Stimulated activated memory B cell treated with anti-CD40 and anti-IgM and Interleukin-4, amounts not matched to agents 10 μg/mL and 1 μg/mL and 100 μg/mL, for 72 hours (primary cell): Measurements from ENCODE around the gene TSFM.
"Not testable (repeated sequence)": the region's sequence is repeated elsewhere in the genome, so short reads cannot be mapped to it uniquely, and the experiment has no call there.

Experiments used
- ATAC-seq: fragments of 150-1000 bp; cut with Tn5 transposase; 2 replicates; pipeline ENCODE4 v1.10.0; 2021
- H3K27ac Mint-ChIP-seq: one replicate; pipeline ENCODE4 v1.8.0; 2022; ENCODE audit warnings: mild to moderate bottlenecking, mixed read lengths
- H3K27me3 Mint-ChIP-seq: one replicate; pipeline ENCODE4 v1.8.0; 2022; ENCODE audit warnings: mixed read lengths
- H3K36me3 Mint-ChIP-seq: one replicate; pipeline ENCODE4 v1.8.0; 2022; ENCODE audit warnings: mixed read lengths
- H3K4me1 Mint-ChIP-seq: one replicate; pipeline ENCODE4 v1.8.0; 2022; ENCODE audit warnings: mixed read lengths
- H3K4me3 Mint-ChIP-seq: one replicate; pipeline ENCODE4 v1.8.0; 2022; ENCODE audit warnings: mild to moderate bottlenecking, moderate library complexity, mixed read lengths
- H3K9me3 Mint-ChIP-seq: one replicate; pipeline ENCODE4 v1.8.0; 2022; ENCODE audit warnings: mixed read lengths

The TSFM gene

GRCh38 chr12:57807285-57807684 is 24.7 kb downstream of the TSFM start:
- Mint-ChIP-seq H3K4me3 (no peak overlapping the region), H3K27me3 (no peaks in the 10 kb centered on the region), H3K36me3 (peaks cover 13% of the 10 kb centered on the region), H3K4me1 (no peaks in the 10 kb centered on the region), H3K9me3 (no peaks in the 10 kb centered on the region), H3K27ac (no peak overlapping the region)
- ATAC-seq: no peak

GRCh38 chr12:57808351-57808750 is 25.8 kb downstream of the TSFM start:
- Mint-ChIP-seq H3K36me3 (peaks cover 7% of the 10 kb centered on the region), H3K27ac (no peak overlapping the region), H3K9me3 (no peaks in the 10 kb centered on the region)

GRCh38 chr12:57809425-57809824 is 26.8 kb downstream of the TSFM start:
- Mint-ChIP-seq H3K27ac (no peak overlapping the region), H3K4me3 (no peak overlapping the region), H3K9me3 (no peaks in the 10 kb centered on the region), H3K4me1 (no peaks in the 10 kb centered on the region), H3K36me3 (peaks cover 7% of the 10 kb centered on the region), H3K27me3 (no peaks in the 10 kb centered on the region)
- ATAC-seq: no peak

More at GRCh38 chr12:57808351-57808750, 25.8 kb downstream of the TSFM start:
- Mint-ChIP-seq H3K4me1 (no peaks in the 10 kb centered on the region), H3K4me3 (no peak overlapping the region), H3K27me3 (no peaks in the 10 kb centered on the region)
- no peak for ATAC-seq

GRCh38 chr12:57810450-57810849 is 27.9 kb downstream of the TSFM start:
- no peaks in the 10 kb centered on the region for H3K9me3 Mint-ChIP-seq
- no peak for ATAC-seq
- H3K27me3 Mint-ChIP-seq: no peaks in the 10 kb centered on the region
- no peaks in the 10 kb centered on the region for H3K4me1 Mint-ChIP-seq
- peaks cover 7% of the 10 kb centered on the region for H3K36me3 Mint-ChIP-seq
- no peak overlapping the region for H3K4me3 Mint-ChIP-seq
- no peak overlapping the region for H3K27ac Mint-ChIP-seq

GRCh38 chr12:57811028-57811755 is 28.6 kb downstream of the TSFM start:
- H3K4me1 Mint-ChIP-seq: no peaks in the 10 kb centered on the region
- ATAC-seq: no peak
- no peaks in the 10 kb centered on the region for H3K27me3 Mint-ChIP-seq
- no peak overlapping the region for H3K27ac Mint-ChIP-seq
- no peak overlapping the region for H3K4me3 Mint-ChIP-seq
- peaks cover 7% of the 10 kb centered on the region for H3K36me3 Mint-ChIP-seq
- no peaks in the 10 kb centered on the region for H3K9me3 Mint-ChIP-seq

GRCh38 chr12:57813111-57813970 is 30.8 kb downstream of the TSFM start:
- Mint-ChIP-seq H3K4me3 (no peak overlapping the region), H3K36me3 (peaks cover 7% of the 10 kb centered on the region), H3K4me1 (no peaks in the 10 kb centered on the region), H3K27ac (no peak overlapping the region), H3K27me3 (no peaks in the 10 kb centered on the region), H3K9me3 (no peaks in the 10 kb centered on the region)
- ATAC-seq: no peak

- H3K4me1 Mint-ChIP-seq: no peaks in the 10 kb centered on the region
- peaks cover 7% of the 10 kb centered on the region for H3K36me3 Mint-ChIP-seq
- H3K27ac Mint-ChIP-seq: no peak overlapping the region
- no peak overlapping the region for H3K4me3 Mint-ChIP-seq
- ATAC-seq: no peak
- H3K27me3 Mint-ChIP-seq: no peaks in the 10 kb centered on the region
- no peaks in the 10 kb centered on the region for H3K9me3 Mint-ChIP-seq
Observed at GRCh38 chr12:57813971-57814772, 31.6 kb downstream of the TSFM start.

- Mint-ChIP-seq H3K9me3 (no peaks in the 10 kb centered on the region), H3K4me1 (no peaks in the 10 kb centered on the region), H3K36me3 (peaks cover 7% of the 10 kb centered on the region), H3K27ac (no peak overlapping the region), H3K27me3 (no peaks in the 10 kb centered on the region), H3K4me3 (no peak overlapping the region)
- ATAC-seq: no peak
Observed at GRCh38 chr12:57815177-57816000, 32.8 kb downstream of the TSFM start.

- no peaks in the 10 kb centered on the region for H3K27me3 Mint-ChIP-seq
- H3K4me1 Mint-ChIP-seq: no peaks in the 10 kb centered on the region
- peaks cover 15% of the 10 kb centered on the region for H3K36me3 Mint-ChIP-seq
- no peaks in the 10 kb centered on the region for H3K9me3 Mint-ChIP-seq
- no peak overlapping the region for H3K4me3 Mint-ChIP-seq
- no peak overlapping the region for H3K27ac Mint-ChIP-seq
- no peak for ATAC-seq
Observed at GRCh38 chr12:57816001-57816854, 33.6 kb downstream of the TSFM start.

GRCh38 chr12:57816855-57817151 is 34.2 kb downstream of the TSFM start:
- Mint-ChIP-seq H3K36me3 (peaks cover 16% of the 10 kb centered on the region), H3K27me3 (no peaks in the 10 kb centered on the region), H3K27ac (no peak overlapping the region), H3K4me1 (no peaks in the 10 kb centered on the region), H3K4me3 (no peak overlapping the region), H3K9me3 (no peaks in the 10 kb centered on the region)
- no peak for ATAC-seq

GRCh38 chr12:57817261-57817989 is 34.8 kb downstream of the TSFM start:
- Mint-ChIP-seq H3K4me1 (no peaks in the 10 kb centered on the region), H3K36me3 (peaks cover 13% of the 10 kb centered on the region), H3K27me3 (no peaks in the 10 kb centered on the region), H3K9me3 (no peaks in the 10 kb centered on the region), H3K27ac (no peak overlapping the region), H3K4me3 (no peak overlapping the region)
- ATAC-seq: no peak

GRCh38 chr12:57817990-57818331 is 35.4 kb downstream of the TSFM start:
- not testable (repeated sequence) for H3K27ac Mint-ChIP-seq, H3K9me3 Mint-ChIP-seq, H3K4me1 Mint-ChIP-seq, H3K4me3 Mint-ChIP-seq, ATAC-seq, H3K27me3 Mint-ChIP-seq
- peaks cover 17% of the 10 kb centered on the region for H3K36me3 Mint-ChIP-seq

- ATAC-seq, H3K27ac Mint-ChIP-seq: not testable (repeated sequence)
Observed at GRCh38 chr12:57820119-57820518, 37.5 kb downstream of the TSFM start.

GRCh38 chr12:57821015-57821414 is 38.4 kb downstream of the TSFM start:
- H3K9me3 Mint-ChIP-seq, H3K4me3 Mint-ChIP-seq, H3K4me1 Mint-ChIP-seq, ATAC-seq, H3K27me3 Mint-ChIP-seq, H3K27ac Mint-ChIP-seq: not testable (repeated sequence)
- peaks cover 43% of the 10 kb centered on the region for H3K36me3 Mint-ChIP-seq

More at GRCh38 chr12:57820119-57820518, 37.5 kb downstream of the TSFM start:
- H3K36me3 Mint-ChIP-seq: peaks cover 35% of the 10 kb centered on the region
- not testable (repeated sequence) for H3K4me1 Mint-ChIP-seq, H3K27me3 Mint-ChIP-seq, H3K9me3 Mint-ChIP-seq, H3K4me3 Mint-ChIP-seq
